LNCAP (cell line): ENCODE measurements around the gene PHKB.

Experiments used
- CTCF ChIP-seq: fragments of 450-650 bp; IDR thresholded peaks from 2 replicates; pipeline ENCODE4 v1.5.1; 2017; ENCODE audit warnings: mild to moderate bottlenecking

PHKB gene

GRCh38 chr16:47672475-47672874, 211.3 kb downstream of the PHKB start:
- TF ChIP-seq CTCF, result no peak

GRCh38 chr16:47676635-47677177, 215.6 kb downstream of the PHKB start:
- TF ChIP-seq CTCF, result no peak

DNA sequence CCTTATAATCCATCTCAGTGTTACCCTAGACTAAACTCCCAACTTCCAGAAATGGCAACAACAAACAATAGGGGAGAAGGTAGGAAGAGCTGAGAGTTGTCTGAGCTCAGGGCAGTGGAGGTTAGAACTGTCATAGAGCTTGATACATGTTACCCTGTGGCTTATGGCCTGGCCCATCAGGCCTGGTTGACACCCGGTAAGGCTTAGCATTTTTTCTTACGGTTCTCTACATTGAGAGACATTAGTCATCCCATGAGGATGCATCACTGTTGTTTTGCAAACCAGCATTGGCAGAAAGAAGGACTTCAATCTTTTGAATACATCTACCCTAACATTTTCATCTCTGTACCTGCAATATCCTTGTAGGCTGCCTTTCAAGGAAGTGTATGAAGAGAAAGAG, 226.6 kb downstream of the PHKB start:
- no peak for TF ChIP-seq CTCF

DNA sequence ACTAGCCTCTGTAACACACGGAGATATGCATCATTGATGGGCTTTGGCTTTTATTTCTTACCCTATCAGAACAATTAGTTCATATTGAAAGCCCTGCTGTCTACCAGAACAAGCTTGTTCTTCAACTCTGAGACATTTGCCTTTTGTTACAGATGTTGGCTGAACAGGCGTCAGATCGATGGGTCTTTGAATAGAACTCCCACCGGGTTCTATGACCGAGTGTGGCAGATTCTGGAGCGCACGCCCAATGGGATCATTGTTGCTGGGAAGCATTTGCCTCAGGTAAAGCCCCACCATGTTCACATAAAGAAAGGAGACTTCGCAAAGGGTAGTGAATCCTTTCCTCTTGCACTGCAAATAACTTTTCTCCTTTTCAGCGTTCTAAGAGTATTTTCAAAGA, 232.1 kb downstream of the PHKB start:
- TF ChIP-seq CTCF, result no peak

DNA sequence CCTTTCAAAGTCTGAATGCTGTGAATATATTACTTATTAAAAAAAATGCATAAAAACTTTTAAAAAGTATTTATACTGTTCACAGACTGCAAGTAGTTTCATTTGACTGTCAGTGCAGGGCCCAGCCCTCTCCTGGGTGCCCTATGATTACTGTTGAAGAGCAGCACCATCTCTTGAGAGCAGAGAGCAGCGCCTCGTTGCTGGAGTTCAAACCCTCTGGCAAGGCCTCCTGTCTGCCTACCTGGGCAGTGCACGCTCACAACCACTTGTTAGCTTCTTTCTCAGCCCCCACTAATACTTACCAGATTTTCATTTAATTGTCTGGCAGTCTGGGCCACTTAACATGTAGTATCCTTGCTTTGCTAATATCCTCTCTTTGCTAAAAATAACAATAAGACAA, 233.4 kb downstream of the PHKB start:
- no peak for TF ChIP-seq CTCF

- TF ChIP-seq CTCF, result no peak
These were observed 234.6 kb downstream of the PHKB start for GRCh38 chr16:47695756-47696155.

DNA sequence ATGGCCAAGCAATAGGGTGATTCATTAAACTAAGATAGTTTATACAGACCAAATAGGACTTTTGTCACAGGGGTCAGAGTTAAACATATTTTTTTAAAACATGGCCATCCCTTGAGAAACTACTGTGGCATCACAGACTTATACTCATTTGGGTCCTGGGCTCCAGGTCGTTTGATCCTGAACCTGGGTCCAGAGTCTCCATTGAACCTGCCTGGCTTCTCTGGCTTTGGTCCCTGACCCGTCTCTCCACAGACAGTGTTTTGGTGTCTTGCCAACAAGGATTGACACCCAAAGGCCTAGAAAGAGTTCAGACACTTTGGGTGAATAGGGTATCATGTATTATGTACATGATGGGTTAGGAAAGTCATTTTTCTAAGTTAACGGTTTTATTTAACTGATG, 236.7 kb downstream of the PHKB start:
- no peak for TF ChIP-seq CTCF

- TF ChIP-seq CTCF, result no peak
These were observed 238.0 kb downstream of the PHKB start for GRCh38 chr16:47699106-47699505.
